HG03095 (cell line): ENCODE results near the gene SOBP.

ENCODE experiments used
- ATAC-seq: cut with Tn5 transposase; IDR thresholded peaks from one replicate; pipeline ENCODE4 v1.9.1; 2021; ENCODE audit warnings: moderate library complexity; ENCODE audit not compliant: unreplicated experiment

Gene SOBP

GRCh38 chr6:107578642-107579341 lies 88.9 kb downstream of the SOBP start:
- ATAC-seq: no peak

- no peak for ATAC-seq
These were observed 89.6 kb downstream of the SOBP start for GRCh38 chr6:107579456-107580056.

GRCh38 chr6:107582086-107582485 lies 92.2 kb downstream of the SOBP start:
- no peak for ATAC-seq

- ATAC-seq: no peak
These were observed 94.8 kb downstream of the SOBP start for GRCh38 chr6:107584726-107585125.

- no peak for ATAC-seq
These were observed 96.0 kb downstream of the SOBP start for GRCh38 chr6:107585815-107586435.

- ATAC-seq: no peak
These were observed 97.5 kb downstream of the SOBP start for GRCh38 chr6:107587451-107587850.

GRCh38 chr6:107589199-107589598 lies 99.3 kb downstream of the SOBP start:
- ATAC-seq: no peak

GRCh38 chr6:107589934-107590333 lies 100.0 kb downstream of the SOBP start:
- ATAC-seq: no peak

- ATAC-seq: no peak
These were observed 100.5 kb downstream of the SOBP start for GRCh38 chr6:107590378-107590777.

GRCh38 chr6:107591346-107591745 lies 101.4 kb downstream of the SOBP start:
- no peak for ATAC-seq

- no peak for ATAC-seq
These were observed 102.9 kb downstream of the SOBP start for GRCh38 chr6:107592806-107593205.

GRCh38 chr6:107594736-107595135 lies 104.8 kb downstream of the SOBP start:
- ATAC-seq: no peak

GRCh38 chr6:107598091-107598490 lies 108.2 kb downstream of the SOBP start:
- ATAC-seq: no peak

- ATAC-seq: no peak
These were observed 109.1 kb downstream of the SOBP start for GRCh38 chr6:107599043-107599442.

- no peak for ATAC-seq
These were observed 110.2 kb downstream of the SOBP start for GRCh38 chr6:107600121-107600520.

- ATAC-seq: no peak
These were observed 111.0 kb downstream of the SOBP start for GRCh38 chr6:107600936-107601335.

- no peak for ATAC-seq
These were observed 111.5 kb downstream of the SOBP start for GRCh38 chr6:107601406-107601805.

- ATAC-seq: no peak
These were observed 112.5 kb downstream of the SOBP start for GRCh38 chr6:107602321-107603005.

- no peak for ATAC-seq
These were observed 113.1 kb downstream of the SOBP start for GRCh38 chr6:107603006-107603370.

- no peak for ATAC-seq
These were observed 114.6 kb downstream of the SOBP start for GRCh38 chr6:107604549-107604948.

- no peak for ATAC-seq
These were observed 116.5 kb downstream of the SOBP start for GRCh38 chr6:107606407-107606806.

GRCh38 chr6:107607116-107607515 lies 117.2 kb downstream of the SOBP start:
- ATAC-seq: no peak
